Stimulated activated CD4-positive, alpha-beta T cell treated with anti-CD3 and anti-CD28 coated beads, Interleukin-2, amount 100 ng/mL, for 24 hours (primary cell): Measurements from ENCODE around the gene ETV5.

Experiments used
- DNase-seq, 2 donors: peaks; one replicate each; pipeline ENCODE4 v3.0.0-alpha.2; 2020

The ETV5 gene

GRCh38 chr3:186094696-186095425, 14.0 kb downstream of the ETV5 start:
- DNase-seq: no peak

GRCh38 chr3:186094271-186094670, 14.6 kb downstream of the ETV5 start:
- no peak for DNase-seq

- no peak for DNase-seq
These were observed 15.5 kb downstream of the ETV5 start for GRCh38 chr3:186093271-186093900.

- DNase-seq: no peak
These were observed 16.4 kb downstream of the ETV5 start for GRCh38 chr3:186092360-186093070.

- DNase-seq: no peak
These were observed 18.0 kb downstream of the ETV5 start for GRCh38 chr3:186090901-186091300.

- no peak for DNase-seq
These were observed 20.6 kb downstream of the ETV5 start for GRCh38 chr3:186088335-186088734.

GRCh38 chr3:186084264-186084663, 24.6 kb downstream of the ETV5 start:
- DNase-seq: no peak

- no peak for DNase-seq
These were observed 25.1 kb downstream of the ETV5 start for GRCh38 chr3:186083746-186084145.

- no peak for DNase-seq
These were observed 26.7 kb downstream of the ETV5 start for GRCh38 chr3:186082150-186082549.

- DNase-seq: no peak
These were observed 27.2 kb downstream of the ETV5 start for GRCh38 chr3:186081678-186082077.

- no peak for DNase-seq
These were observed 27.9 kb downstream of the ETV5 start for GRCh38 chr3:186080849-186081438.

GRCh38 chr3:186079925-186080324, 29.0 kb downstream of the ETV5 start:
- DNase-seq: no peak

GRCh38 chr3:186077466-186077865, 31.4 kb downstream of the ETV5 start:
- DNase-seq: no peak

- no peak for DNase-seq
These were observed 32.8 kb downstream of the ETV5 start for GRCh38 chr3:186075931-186076567.

- DNase-seq: no peak
These were observed 33.4 kb downstream of the ETV5 start for GRCh38 chr3:186075489-186075888.

GRCh38 chr3:186073641-186074040, 35.2 kb downstream of the ETV5 start:
- no peak for DNase-seq

GRCh38 chr3:186070996-186071395, 37.9 kb downstream of the ETV5 start:
- DNase-seq: no peak

GRCh38 chr3:186070550-186070949, 38.3 kb downstream of the ETV5 start:
- DNase-seq: no peak

- no peak for DNase-seq
These were observed 38.8 kb downstream of the ETV5 start for GRCh38 chr3:186070133-186070532.

- DNase-seq: no peak
These were observed 39.7 kb downstream of the ETV5 start for GRCh38 chr3:186069199-186069598.

GRCh38 chr3:186068243-186068552, 40.7 kb downstream of the ETV5 start:
- DNase-seq: no peak

- DNase-seq: no peak
These were observed 41.3 kb downstream of the ETV5 start for GRCh38 chr3:186067360-186068242.
